ENCODE measurements around the gene LIMS2.

DNA sequence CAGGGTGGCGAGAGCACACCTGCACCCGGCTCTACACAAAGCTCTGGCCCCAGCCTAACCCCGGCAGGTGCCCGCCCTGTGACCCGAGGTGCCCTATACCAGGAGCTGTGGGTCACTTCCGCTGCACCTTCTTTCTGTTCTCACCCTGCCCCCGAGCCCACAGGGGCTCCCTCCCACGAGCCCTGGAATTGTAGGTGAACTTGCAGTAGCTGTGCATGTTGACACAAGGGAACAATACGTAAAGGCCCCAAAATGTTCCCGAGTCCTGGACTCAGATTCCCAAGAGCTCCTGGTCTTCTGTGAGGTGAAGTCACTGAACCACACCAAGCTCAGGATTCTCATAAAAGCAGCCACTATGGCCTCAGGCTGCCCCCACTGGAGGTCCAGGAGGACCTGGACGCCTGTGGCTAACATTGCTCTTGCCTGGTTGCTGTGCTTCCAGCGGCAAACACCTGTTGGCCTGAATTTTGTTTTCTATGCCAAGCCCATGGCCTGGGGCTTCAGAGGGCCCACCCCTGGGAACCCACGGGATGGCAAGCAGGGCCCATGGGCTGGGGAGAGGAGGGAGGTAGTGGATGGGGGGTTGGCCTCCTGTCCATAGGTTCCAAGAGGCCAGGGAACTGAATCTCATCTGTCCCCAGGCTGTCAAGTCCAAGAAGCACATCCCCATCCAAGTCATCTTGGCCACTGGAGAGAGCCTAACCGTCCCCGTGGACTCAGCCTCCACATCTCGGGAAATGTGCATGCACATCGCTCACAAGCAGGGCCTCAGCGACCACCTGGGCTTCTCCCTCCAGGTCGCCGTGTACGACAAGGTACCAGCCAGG is 52.6 kb downstream of the LIMS2 start:
- TF ChIP-seq CTCF (IDR thresholded peaks at IDR 0.05; ENCODE audit: extremely low read depth in 1 of 2, insufficient read depth in 1 of 2, low read depth in 1 of 2, low read length in 2 of 2) (no peak), EZH2 (IDR thresholded peaks at IDR 0.05; ENCODE audit: borderline replicate concordance, low read depth, low read length, severe bottlenecking) (no peak), POLR2A (IDR thresholded peaks at IDR 0.05; ENCODE audit: low read depth, low read length) (no peak), POLR2AphosphoS5 (IDR thresholded peaks at IDR 0.05; ENCODE audit: insufficient read depth, low read depth, low read length) (no peak), FOS (IDR thresholded peaks at IDR 0.05; ENCODE audit: borderline replicate concordance, insufficient read depth, low read length) (no peak), JUN (IDR thresholded peaks at IDR 0.05; ENCODE audit: borderline replicate concordance, insufficient read depth, insufficient read length, low read depth) (no peak)
- TF ChIP-seq, protein P1, sequence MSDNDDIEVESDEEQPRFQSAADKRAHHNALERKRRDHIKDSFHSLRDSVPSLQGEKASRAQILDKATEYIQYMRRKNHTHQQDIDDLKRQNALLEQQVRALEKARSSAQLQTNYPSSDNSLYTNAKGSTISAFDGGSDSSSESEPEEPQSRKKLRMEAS (IDR thresholded peaks at IDR 0.05; ENCODE audit: insufficient read depth, insufficient read length): no peak
